BE2C (cell line): ENCODE data around the gene NFIC.
"Not testable (repeated sequence)": the region's sequence is repeated elsewhere in the genome, so short reads cannot be mapped to it uniquely, and the experiment has no call there.

ENCODE experiments used
- DNase-seq: peaks from one replicate; pipeline ENCODE4 v3.0.0-alpha.2; 2020
- H3K27me3 ChIP-seq: fragments of 250-450 bp; sonication (Bioruptor Pico); 2 replicates; pipeline ENCODE4 v1.5.1; 2020; ENCODE audit warnings: mild to moderate bottlenecking
- H3K36me3 ChIP-seq: fragments of 250-450 bp; sonication (Bioruptor Pico); 2 replicates; pipeline ENCODE4 v1.5.1; 2020; ENCODE audit warnings: mild to moderate bottlenecking
- H3K4me1 ChIP-seq: fragments of 250-450 bp; sonication (Bioruptor Pico); 2 replicates; pipeline ENCODE4 v1.5.1; 2020
- H3K4me3 ChIP-seq: 2 replicates; pipeline ENCODE4 v1.5.1; 2011; ENCODE audit warnings: low read depth, low read length
- H3K9me3 ChIP-seq: fragments of 250-450 bp; sonication (Bioruptor Pico); 2 replicates; pipeline ENCODE4 v1.5.1; 2020
- TF ChIP-seq, protein P1 (sequence below): IDR thresholded peaks from 2 replicates; pipeline ENCODE4 v1.5.1; 2012; ENCODE audit warnings: mild to moderate bottlenecking, low read depth, low read length

The NFIC gene

DNA sequence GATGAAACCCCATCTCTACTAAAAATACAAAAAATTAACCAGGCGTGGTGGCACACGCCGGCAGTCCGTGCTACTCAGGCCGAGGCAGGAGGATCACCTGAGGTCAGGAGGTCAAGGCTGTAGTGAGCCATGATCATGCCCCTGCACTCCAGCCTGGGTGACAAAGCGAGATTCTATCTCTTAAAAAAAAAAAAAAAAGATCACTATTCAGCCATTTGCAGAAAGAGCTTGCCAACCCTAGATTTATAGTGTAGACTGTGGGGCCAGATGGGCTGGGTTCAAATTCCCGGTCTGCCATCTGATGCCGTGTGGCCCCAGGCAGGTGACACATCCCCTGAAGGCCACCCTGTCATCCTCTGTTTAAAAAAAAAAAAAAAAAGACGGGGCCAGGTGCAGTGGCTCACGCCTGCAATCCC, 85.1 kb downstream of the NFIC start:
- Histone ChIP-seq H3K4me3 (no peak overlapping the region), H3K4me1 (no peaks in the 10 kb centered on the region; the same call in 1 of the 2 replicates), H3K27me3 (no peaks in the 10 kb centered on the region), H3K36me3 (peaks cover 63% of the 10 kb centered on the region), H3K9me3 (no peaks in the 10 kb centered on the region)
- TF ChIP-seq, protein P1, sequence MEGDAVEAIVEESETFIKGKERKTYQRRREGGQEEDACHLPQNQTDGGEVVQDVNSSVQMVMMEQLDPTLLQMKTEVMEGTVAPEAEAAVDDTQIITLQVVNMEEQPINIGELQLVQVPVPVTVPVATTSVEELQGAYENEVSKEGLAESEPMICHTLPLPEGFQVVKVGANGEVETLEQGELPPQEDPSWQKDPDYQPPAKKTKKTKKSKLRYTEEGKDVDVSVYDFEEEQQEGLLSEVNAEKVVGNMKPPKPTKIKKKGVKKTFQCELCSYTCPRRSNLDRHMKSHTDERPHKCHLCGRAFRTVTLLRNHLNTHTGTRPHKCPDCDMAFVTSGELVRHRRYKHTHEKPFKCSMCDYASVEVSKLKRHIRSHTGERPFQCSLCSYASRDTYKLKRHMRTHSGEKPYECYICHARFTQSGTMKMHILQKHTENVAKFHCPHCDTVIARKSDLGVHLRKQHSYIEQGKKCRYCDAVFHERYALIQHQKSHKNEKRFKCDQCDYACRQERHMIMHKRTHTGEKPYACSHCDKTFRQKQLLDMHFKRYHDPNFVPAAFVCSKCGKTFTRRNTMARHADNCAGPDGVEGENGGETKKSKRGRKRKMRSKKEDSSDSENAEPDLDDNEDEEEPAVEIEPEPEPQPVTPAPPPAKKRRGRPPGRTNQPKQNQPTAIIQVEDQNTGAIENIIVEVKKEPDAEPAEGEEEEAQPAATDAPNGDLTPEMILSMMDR, result no peak
- DNase-seq, result no peak

DNA sequence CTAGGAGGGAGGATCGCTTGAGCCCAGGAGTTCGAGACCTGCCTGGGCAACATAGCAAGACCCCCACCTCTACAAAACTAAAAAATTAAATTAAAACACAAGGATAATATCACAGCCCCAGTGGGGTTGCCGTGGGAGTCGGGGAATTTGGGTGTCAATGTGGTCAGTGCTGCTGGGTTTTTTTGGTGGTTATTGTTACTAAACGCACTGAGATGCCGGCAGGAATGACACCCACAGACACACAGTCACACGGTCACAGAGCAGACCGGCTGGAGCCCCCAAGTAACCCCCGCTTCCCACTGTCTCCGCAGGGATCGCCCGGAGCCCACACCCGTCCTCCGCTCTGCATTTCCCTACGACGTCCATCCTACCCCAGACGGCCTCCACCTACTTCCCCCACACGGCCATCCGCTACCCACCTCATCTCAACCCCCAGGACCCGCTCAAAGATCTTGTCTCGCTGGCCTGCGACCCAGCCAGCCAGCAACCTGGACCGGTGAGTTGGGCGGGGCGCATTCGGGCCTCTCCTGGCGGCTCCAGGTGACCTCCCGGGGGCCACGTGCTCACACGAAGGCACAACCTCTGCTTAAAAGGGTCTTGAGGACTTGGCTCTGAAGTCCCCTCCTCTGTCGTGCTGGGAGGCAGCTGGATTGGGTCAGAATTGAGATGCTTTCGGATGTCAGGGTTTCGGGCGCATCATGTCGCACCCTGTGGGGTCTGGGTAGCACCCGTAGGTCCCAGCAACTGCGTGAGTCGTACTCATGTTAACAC, 86.0 kb downstream of the NFIC start:
- no peak overlapping the region for H3K4me3 ChIP-seq
- H3K27me3 ChIP-seq, result no peaks in the 10 kb centered on the region
- no peaks in the 10 kb centered on the region for H3K9me3 ChIP-seq
- TF ChIP-seq, protein P1, result no peak
- no peak for DNase-seq
- no peaks in the 10 kb centered on the region; the same call in 1 of the 2 replicates for H3K4me1 ChIP-seq
- H3K36me3 ChIP-seq, result peaks cover 70% of the 10 kb centered on the region

DNA sequence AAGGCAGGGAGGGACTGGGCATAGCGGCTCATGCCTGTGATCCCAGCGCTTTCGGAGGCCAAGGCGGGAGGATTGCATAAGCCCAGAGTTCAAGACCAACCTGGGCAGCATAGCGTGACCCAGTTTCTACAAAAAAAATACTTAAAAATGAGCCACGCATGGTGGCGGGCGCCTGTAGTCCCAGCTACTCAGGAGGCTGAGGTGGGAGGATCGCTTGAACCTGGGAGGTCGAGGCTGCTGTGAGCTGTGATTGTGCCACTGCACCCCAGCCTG, 86.5 kb downstream of the NFIC start:
- H3K4me3 ChIP-seq, H3K4me1 ChIP-seq, H3K9me3 ChIP-seq, DNase-seq, H3K27me3 ChIP-seq: not testable (repeated sequence)
- peaks cover 70% of the 10 kb centered on the region for H3K36me3 ChIP-seq

DNA sequence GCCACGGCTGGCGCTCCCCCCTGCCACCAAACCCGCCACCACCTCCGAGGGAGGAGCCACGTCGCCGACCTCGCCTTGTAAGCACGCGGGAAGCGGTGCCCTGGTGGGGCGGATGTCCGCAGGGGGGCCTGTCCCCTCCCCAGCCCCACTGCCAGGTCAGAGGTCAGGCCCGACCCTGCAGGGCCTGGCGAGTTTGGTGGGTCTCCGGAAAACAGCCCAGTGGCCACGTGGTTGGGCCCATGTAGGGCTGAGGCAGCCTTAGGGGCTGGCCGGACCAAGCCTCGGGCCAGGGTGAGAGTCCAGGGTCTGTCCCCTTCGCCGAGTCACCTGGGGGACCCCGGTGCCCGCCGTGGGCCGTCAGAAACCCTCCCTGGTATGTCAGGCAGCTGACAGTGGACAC, 87.5 kb downstream of the NFIC start:
- TF ChIP-seq, protein P1, result no peak
- no peaks in the 10 kb centered on the region for H3K9me3 ChIP-seq
- no peak for DNase-seq
- H3K36me3 ChIP-seq, result peaks cover 67% of the 10 kb centered on the region
- H3K27me3 ChIP-seq, result no peaks in the 10 kb centered on the region
- H3K4me1 ChIP-seq, result no peaks in the 10 kb centered on the region; the same call in 1 of the 2 replicates
- no peak overlapping the region for H3K4me3 ChIP-seq

DNA sequence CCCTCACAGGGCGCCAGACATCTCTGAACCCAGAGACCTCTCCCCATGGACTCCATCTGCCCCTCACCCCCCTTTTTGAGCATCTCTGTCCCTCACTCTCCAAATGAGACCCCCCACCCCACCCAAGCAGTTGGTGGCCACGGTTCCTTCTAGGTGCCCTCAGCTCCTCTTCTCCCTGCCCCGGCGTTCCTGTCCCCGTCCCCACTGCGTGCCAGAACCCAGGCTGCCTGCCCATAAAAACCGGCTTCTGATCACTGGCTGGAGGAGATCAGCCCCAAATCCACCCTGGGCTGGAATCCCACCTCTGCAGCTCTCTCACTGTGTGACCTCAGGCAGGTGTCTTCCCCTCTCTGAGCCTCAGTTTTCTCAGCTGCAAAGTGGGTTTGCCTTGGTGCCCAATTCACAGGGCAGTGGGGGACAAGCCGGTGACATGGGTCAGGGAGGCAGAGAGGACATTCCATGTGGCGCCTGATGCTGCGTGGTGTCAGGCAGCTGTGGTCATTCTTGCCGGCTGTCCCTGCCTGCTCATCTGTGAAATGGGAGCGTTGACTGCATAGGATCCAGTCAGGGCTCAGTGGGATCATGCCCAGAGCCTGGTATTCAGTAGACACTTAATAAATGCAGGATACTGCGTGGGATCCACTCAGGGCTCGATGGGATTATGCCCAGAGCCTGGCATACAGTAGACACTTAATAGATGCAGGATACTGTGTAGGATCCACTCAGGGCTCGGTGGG, 88.4 kb downstream of the NFIC start:
- DNase-seq, result no peak
- Histone ChIP-seq H3K36me3 (peaks cover 58% of the 10 kb centered on the region), H3K4me3 (no peak overlapping the region), H3K4me1 (peaks cover 4% of the 10 kb centered on the region), H3K9me3 (no peaks in the 10 kb centered on the region), H3K27me3 (no peaks in the 10 kb centered on the region)
- TF ChIP-seq, protein P1, result no peak

DNA sequence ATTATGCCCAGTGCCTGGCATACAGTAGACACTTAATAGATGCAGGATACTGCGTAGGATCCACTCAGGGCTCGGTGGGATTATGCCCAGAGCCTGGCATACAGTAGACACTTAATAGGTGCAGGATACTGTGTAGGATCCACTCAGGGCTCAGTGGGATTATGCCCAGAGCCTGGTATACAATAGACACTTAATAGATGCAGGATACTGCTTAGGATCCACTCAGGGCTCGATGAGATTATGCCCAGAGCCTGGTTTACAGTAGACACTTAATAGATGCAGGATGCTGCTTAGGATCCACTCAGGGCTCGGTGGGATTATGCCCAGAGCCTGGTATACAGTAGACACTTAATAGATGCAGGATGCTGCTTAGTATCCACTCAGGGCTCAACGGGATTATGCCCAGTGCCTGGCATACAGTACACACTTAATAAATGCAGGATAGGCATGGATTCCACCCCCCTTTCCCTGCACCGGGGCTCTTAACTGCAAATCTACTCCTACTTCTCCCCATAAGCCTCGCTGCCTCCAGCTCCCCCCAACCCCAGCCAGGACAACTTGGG, 89.1 kb downstream of the NFIC start:
- H3K27me3 ChIP-seq, result no peaks in the 10 kb centered on the region
- no peak for DNase-seq
- H3K9me3 ChIP-seq, result no peaks in the 10 kb centered on the region
- peaks cover 58% of the 10 kb centered on the region for H3K36me3 ChIP-seq
- TF ChIP-seq, protein P1, result no peak
- peaks cover 4% of the 10 kb centered on the region for H3K4me1 ChIP-seq
- H3K4me3 ChIP-seq, result no peak overlapping the region
